ENCODE results near the gene PSME2.

The PSME2 gene

GRCh38 chr14:24179294-24179960 lies 33.0 kb upstream of the PSME2 start:
- DNase-seq (ENCODE audit: low spot score) = no peak

GRCh38 chr14:24178399-24179178 lies 32.2 kb upstream of the PSME2 start:
- DNase-seq (ENCODE audit: low spot score) = no peak

GRCh38 chr14:24177891-24178290 lies 31.5 kb upstream of the PSME2 start:
- no peak for DNase-seq (ENCODE audit: low spot score)

- DNase-seq (ENCODE audit: low spot score) = no peak
Observed at GRCh38 chr14:24177041-24177825, 30.8 kb upstream of the PSME2 start.

- no peak for DNase-seq (ENCODE audit: low spot score)
Observed at GRCh38 chr14:24176599-24176998, 30.2 kb upstream of the PSME2 start.

GRCh38 chr14:24172871-24173281 lies 26.5 kb upstream of the PSME2 start:
- DNase-seq (ENCODE audit: low spot score) = no peak

- DNase-seq (ENCODE audit: low spot score) = peak; percentile 75
Observed at GRCh38 chr14:24172261-24172860, 26.0 kb upstream of the PSME2 start.

GRCh38 chr14:24171422-24172260 lies 25.2 kb upstream of the PSME2 start, which contains the start of gene REC8:
TSS of gene REC8 (plus strand) at chr14:24172080. CDS start at chr14:24172553, 473 bp downstream.
- DNase-seq (ENCODE audit: low spot score) = peak; percentile 98

GRCh38 chr14:24167469-24168114 lies 21.2 kb upstream of the PSME2 start:
- no peak for DNase-seq (ENCODE audit: low spot score)

GRCh38 chr14:24165785-24166184 lies 19.4 kb upstream of the PSME2 start:
- no peak for DNase-seq (ENCODE audit: low spot score)

- DNase-seq (ENCODE audit: low spot score) = no peak
Observed at GRCh38 chr14:24164518-24164991, 18.1 kb upstream of the PSME2 start.

- DNase-seq (ENCODE audit: low spot score) = no peak
Observed at GRCh38 chr14:24162093-24162492, 15.7 kb upstream of the PSME2 start.

GRCh38 chr14:24160850-24161804 lies 14.7 kb upstream of the PSME2 start, which contains the start of gene IRF9:
TSS of gene IRF9 (plus strand) at chr14:24161265. CDS start at chr14:24162145, 880 bp downstream.
- DNase-seq (ENCODE audit: low spot score) = peak; percentile 94

- DNase-seq (ENCODE audit: low spot score) = no peak
Observed at GRCh38 chr14:24160499-24160849, 14.1 kb upstream of the PSME2 start.

GRCh38 chr14:24159777-24160498 lies 13.5 kb upstream of the PSME2 start:
- DNase-seq (ENCODE audit: low spot score) = no peak

GRCh38 chr14:24157331-24157730 lies 10.9 kb upstream of the PSME2 start:
- DNase-seq (ENCODE audit: low spot score) = no peak

- no peak for DNase-seq (ENCODE audit: low spot score)
Observed at GRCh38 chr14:24156840-24157239, 10.4 kb upstream of the PSME2 start.

- no peak for DNase-seq (ENCODE audit: low spot score)
Observed at GRCh38 chr14:24155100-24155499, 8.7 kb upstream of the PSME2 start.

Data from D341Med (cell line).